ENCODE measurements around the gene BBC3.

The BBC3 gene

DNA sequence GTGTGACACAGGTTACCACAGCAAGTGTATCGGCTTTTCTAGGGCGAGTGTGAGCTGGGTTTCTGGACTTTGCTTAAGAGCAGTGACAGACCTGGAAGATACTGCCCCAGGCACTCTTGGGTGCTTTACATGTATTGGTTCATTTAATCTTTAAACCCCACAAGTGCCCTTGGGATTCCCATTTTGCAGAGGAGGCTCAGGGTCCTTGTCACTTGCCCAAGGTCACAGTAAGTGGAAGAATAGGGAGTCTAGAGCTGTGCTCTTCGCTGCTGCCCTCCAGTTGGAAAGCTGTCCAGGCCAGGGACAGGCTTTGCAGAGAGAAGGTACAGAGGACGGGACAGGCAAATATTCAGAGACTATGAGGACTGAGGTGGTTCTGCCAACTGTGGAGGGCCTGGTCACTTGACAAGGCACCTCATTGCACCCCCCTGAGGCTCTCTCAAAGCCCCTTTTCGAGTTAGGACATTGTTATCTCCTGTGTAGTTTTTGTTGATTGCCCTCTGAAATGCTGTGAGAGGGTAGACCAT is 42.4 kb downstream of the BBC3 start:
- no peak for DNase-seq

DNA sequence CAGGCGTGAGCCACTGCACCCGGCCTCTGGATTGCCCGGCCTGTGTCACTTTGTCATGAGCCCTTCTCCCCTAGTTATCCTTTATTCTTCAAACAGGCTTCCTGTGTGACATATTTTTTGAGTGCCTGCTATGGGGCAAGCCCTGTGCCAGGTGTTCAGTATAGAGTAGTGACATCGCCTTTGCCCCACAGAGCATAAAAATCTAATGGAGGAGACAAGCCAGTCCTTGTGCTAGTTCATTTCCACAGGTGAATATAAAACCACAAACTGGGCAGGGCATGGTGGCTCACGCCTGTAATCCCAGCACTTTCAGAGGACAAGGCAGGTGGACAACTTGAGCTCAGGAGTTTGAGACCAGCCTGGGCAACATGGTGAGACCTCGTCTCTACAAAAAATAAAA is 43.2 kb downstream of the BBC3 start:
- no peak for DNase-seq

DNA sequence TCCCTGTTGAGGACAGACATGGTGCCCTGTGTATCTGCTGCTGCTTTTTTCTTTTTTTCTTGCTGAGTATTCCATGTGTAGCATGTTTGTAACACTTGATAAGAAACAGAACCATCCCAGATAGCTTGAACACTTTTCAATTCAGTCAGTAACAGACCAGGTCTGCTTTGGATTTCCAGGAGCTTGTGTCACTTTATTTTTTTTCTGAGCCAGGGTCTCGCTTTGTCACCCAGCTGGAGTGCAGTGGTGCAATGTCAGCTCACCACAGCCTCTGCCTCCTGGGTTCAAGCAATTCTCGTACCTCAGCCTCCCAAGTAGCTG is 43.7 kb downstream of the BBC3 start:
- DNase-seq, result no peak

DNA sequence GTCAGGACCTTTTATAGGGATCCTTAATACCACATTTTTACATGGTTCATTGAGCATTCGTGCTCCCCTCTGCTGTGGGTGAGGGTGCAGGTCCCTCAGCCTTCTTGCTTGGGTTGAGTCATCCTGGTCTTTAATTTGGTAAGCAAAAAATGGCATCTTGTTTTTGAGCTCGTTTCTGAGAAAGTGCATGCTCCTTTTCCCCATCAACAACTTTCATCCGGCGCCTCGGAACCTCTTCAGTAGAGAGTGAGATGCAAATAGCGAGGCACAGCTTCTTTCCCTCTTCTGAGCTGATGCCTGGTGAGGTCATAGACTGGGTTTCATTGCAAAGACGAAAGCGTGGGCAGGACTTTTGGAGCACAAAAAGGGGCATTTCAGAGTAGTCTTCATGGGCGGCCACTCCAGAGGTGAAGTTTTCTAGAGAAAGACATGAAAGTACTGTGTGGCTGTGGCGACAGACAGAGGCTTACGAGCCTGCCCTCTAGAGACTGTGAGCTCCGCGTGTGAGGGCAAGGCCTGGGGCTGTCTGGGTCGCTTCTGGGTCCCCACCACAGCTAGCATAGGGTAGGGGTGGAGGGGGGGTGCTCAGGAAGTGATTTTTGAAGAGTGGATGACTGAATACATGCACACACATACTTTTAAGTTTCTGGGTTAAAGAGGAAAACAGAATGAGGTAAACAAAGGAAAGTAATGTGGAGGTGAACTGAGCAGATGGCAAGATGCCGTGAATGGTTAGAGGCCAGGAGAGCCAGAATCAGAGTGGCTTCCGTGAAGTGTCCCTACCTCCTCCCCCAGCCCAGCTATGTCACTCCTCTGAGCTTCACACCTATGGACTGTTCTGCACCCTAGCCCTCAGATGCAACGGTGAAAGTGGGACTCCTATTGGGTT is 44.3 kb downstream of the BBC3 start:
- no peak for DNase-seq

DNA sequence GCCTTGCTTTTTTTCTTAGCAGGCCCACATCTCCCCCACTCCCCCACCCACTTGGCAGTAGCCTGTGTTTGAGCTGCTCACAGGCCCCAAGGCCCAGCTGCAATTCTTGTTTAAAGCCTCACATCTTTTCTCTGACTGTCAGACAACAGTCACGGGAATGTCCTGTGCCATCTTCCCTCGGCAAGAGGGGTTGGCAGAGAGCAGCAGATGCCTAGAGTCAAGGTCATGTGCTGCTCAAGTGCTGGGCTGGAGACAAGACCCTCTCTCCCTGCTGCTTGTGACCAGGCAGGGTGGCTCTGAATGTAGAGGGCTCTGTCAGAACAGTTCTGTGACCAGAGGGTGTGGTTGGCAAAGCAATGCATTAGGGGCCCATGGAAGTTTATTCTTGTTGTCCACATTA is 47.4 kb downstream of the BBC3 start:
- no peak for DNase-seq

DNA sequence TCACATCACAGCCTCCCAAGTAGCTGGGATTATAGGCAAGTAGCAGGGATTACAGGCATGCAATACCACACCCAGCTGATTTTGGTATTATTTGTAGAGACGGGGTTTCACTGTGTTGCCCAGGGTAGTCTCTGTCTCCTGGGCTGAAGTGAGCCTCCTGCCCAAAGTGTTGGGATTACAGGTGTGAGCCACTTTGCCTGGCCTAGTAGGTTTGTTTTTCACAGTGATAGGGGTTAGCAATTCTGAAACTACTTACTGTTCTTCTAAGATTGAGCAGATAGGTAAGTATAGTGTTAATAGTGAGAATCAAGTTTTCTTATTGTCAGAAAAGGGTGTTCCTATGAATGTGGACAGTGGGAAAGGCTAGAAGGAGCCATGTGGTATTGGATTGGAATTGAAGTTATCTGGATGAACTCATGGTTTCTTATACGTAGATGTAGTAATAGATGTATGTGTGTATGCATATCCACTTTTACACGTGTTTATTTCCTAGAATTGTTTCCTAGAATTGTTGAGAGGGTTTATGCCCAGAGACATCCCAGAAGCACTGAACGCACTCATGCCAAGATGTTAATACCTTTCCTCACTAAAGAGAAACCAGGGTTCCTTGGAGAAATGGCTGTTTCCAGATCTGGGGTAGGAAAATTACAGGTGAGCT is 51.2 kb downstream of the BBC3 start:
- DNase-seq, result no peak

DNA sequence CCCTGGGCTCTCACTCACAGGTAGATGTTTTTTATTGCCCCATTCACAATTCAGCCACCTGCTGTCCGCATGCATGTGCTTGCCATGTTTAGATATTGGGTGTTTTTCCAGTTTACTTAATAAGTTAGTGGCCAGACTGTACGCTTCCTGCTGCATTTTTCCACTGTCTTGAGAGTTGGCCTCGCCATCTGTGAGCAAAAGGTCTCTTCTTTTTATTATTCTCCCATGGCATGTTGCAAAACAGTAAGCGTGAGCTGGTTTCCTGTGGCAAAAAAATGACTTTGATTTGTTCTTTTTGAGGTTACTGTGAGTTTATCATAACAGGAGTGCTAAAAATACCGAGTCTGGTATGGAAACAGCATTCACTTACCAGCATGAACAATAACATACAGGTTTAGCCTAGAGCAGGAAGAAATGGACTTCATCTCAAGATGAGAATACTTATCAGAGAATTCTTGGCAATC is 54.3 kb downstream of the BBC3 start:
- DNase-seq, result no peak

DNA sequence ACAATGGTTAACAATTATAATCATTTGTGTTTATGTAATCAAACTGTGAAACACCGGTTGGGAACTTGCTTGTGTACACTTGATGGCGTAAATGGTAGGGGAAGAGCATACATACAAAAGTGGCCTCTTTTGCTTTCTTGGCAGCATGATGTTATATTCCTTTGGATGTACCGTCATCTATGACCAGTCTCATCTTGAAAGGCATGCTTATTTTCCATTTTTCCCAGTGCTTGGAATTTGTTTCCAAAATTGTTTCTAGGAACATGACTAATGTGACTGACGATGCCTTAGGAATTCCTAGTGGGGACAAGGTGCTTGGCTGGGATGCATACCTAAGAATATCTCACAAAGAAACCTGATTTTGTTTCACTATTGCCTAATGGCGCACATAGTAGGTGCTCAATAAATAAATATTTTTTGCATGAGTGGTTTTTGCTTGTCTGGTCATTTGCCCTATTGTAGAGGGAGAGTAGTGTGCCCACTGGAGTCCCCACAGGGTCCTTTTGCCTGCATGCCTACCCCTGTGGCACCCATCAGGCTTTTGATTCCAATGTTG is 54.9 kb downstream of the BBC3 start:
- no peak for DNase-seq

DNA sequence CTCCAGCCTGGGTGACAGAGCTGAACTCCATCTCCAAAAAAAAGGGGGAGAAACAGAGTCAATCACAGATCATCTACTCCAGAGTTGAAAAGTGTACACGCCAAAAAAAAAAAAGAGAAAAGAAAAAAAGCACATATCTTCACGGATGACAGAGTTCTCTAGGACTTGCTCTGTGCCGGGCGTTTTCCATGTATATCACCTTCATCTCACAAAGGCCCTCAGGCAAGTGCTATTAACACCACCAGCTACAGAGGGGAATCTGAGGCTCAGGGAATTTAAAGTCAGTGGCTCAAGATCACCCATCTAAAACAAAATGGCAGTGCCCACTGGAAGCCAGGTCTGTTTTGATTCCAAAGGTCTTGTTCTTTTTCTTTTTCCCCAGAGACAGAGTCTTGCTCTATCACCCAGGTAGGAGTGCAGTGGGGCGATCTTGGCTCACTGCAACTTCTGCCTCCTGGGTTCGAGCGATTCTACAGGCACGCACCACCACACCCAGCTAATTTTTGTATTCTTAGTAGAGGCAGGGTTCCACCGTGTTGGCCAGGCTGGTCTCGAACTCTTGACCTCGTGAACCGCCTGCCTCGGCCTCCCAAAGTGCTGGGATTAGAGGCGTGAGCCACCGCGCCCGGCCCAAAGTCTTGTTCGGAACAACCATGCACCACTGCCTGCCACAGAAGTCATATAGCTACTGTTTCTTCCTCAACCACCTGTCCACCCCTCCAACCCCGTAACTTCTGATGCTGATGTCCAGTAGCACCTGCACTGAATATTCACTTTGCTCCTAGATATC is 58.1 kb downstream of the BBC3 start:
- no peak for DNase-seq

All from NCI-H446 (cell line).